Fibroblast of lung (primary cell): ENCODE data around the gene CXCL13. TPM values are rescaled to one million over a fixed set of nuclear protein-coding genes. Genes with fewer than 3 reads are reported as not detected.
A peak's percentile ranks its signal among the peaks of the same experiment; 100 is the strongest.

ENCODE experiments used
- DNase-seq, 2 donors: peaks; one replicate each; pipeline versions ENCODE4 v3.0.0 to v3.0.0-alpha.2; 2010; ENCODE audit warnings: low read depth in 2 of 2
- H2AFZ ChIP-seq: 2 replicates; pipeline ENCODE4 v1.5.1; 2012; ENCODE audit warnings: low read length, control low read depth, inconsistent platforms
- H3K27ac ChIP-seq: 2 replicates; pipeline ENCODE4 v1.5.1; 2011; ENCODE audit warnings: low read length, control low read depth; ENCODE audit not compliant: insufficient read depth
- H3K27me3 ChIP-seq: 2 replicates; pipeline ENCODE4 v1.5.1; 2011; ENCODE audit warnings: mild to moderate bottlenecking, low read length; ENCODE audit not compliant: control insufficient read depth, insufficient read depth
- H3K36me3 ChIP-seq: 2 replicates; pipeline ENCODE4 v1.5.1; 2011; ENCODE audit warnings: low read length; ENCODE audit not compliant: control insufficient read depth, insufficient read depth
- H3K4me1 ChIP-seq: 2 replicates; pipeline ENCODE4 v1.5.1; 2011; ENCODE audit warnings: low read length; ENCODE audit not compliant: control insufficient read depth, insufficient read depth; ENCODE audit errors: extremely low read depth
- H3K4me2 ChIP-seq: 2 replicates; pipeline ENCODE4 v1.5.1; 2011; ENCODE audit warnings: low read length, control low read depth; ENCODE audit not compliant: insufficient read depth; ENCODE audit errors: extremely low read depth
- H3K4me3 ChIP-seq, 4 experiments: fragments of 200-600 bp in 1 of 4; sonication (generic) in 1 of 4; replicated peaks in 1 of 4; 2 replicates each; pipeline ENCODE4 v1.5.1; 2011 to 2016; ENCODE audit warnings: low read length in 4 of 4, low read depth in 3 of 4, mild to moderate bottlenecking in 3 of 4, control low read depth in 2 of 4, inconsistent platforms in 1 of 4, mixed read lengths in 1 of 4; ENCODE audit not compliant: insufficient read depth in 1 of 4; ENCODE audit errors: control extremely low read depth in 1 of 4
- H3K79me2 ChIP-seq: 2 replicates; pipeline ENCODE4 v1.5.1; 2012; ENCODE audit warnings: mild to moderate bottlenecking, low read length, inconsistent platforms; ENCODE audit not compliant: control insufficient read depth, insufficient read depth
- H3K9ac ChIP-seq: 2 replicates; pipeline ENCODE4 v1.5.1; 2011; ENCODE audit warnings: mild to moderate bottlenecking, low read length, control low read depth; ENCODE audit not compliant: insufficient read depth
- H3K9me3 ChIP-seq: 2 replicates; pipeline ENCODE4 v1.5.1; 2012; ENCODE audit warnings: low read depth, low read length; ENCODE audit not compliant: control insufficient read depth, insufficient read depth
- H4K20me1 ChIP-seq: 2 replicates; pipeline ENCODE4 v1.5.1; 2011; ENCODE audit warnings: low read length; ENCODE audit not compliant: control insufficient read depth, insufficient read depth; ENCODE audit errors: extremely low read depth
- CTCF ChIP-seq, 2 donors: IDR thresholded peaks in 1 of 2; conservative IDR thresholded peaks in 1 of 2; 1 replicate in 1 of 2; 2 replicates in 1 of 2; pipeline ENCODE4 v1.5.1; 2011 to 2012; ENCODE audit warnings: low read length in 2 of 2, control low read depth in 1 of 2, inconsistent platforms in 1 of 2, low read depth in 1 of 2, mild to moderate bottlenecking in 1 of 2
- EZH2 ChIP-seq: IDR thresholded peaks from 2 replicates; pipeline ENCODE4 v1.5.1; 2012; ENCODE audit warnings: low read length, control low read depth, mild to moderate bottlenecking; ENCODE audit errors: missing control alignments
- polyA plus RNA-seq, 2 donors: library from polyadenylated mRNA; depleted of rRNA in 1 of 2; stranded (reverse) in 1 of 2; unstranded in 1 of 2; fragments of >200 nt; gene quantifications; 2 replicates each; pipeline ENCODE4 v1.2.1, GENCODE V29; 2011 to 2012; ENCODE audit warnings: missing spikeins in 1 of 2
- total RNA-seq: library from RNA; depleted of rRNA; stranded (reverse); fragments of >200 nt; gene quantifications from 2 replicates; pipeline ENCODE4 v1.2.1, GENCODE V29; 2014

The CXCL13 gene
- total and polyA plus RNA-seq, 2 donors (not counting 1 experiment from before 2014, with no cell fraction given): not detected

GRCh38 chr4:77576351-77576750 lies 29.3 kb upstream of the CXCL13 start:
- H3K27me3 ChIP-seq: no peaks in the 10 kb centered on the region
- peak in 1 of 2 donors; percentile 38 for DNase-seq
- H3K4me3 ChIP-seq: no peak overlapping the region
- no peak overlapping the region for H3K9ac ChIP-seq
- H3K79me2 ChIP-seq: no peaks in the 10 kb centered on the region
- no peak overlapping the region for H3K27ac ChIP-seq
- no peaks in the 10 kb centered on the region for H3K36me3 ChIP-seq
- H3K9me3 ChIP-seq: no peaks in the 10 kb centered on the region
- no peak overlapping the region for H2AFZ ChIP-seq
- TF ChIP-seq CTCF (conservative IDR thresholded peaks at IDR 0.05 in 1 of 2, IDR thresholded peaks at IDR 0.05 in 1 of 2; ENCODE audit: low read depth in 1 of 2, low read length in 2 of 2) (no peak), EZH2 (no peak)
- peaks cover 6% of the 10 kb centered on the region for H3K4me1 ChIP-seq
- no peaks in the 10 kb centered on the region for H4K20me1 ChIP-seq
- H3K4me2 ChIP-seq: no peak overlapping the region

GRCh38 chr4:77578145-77578544 lies 27.5 kb upstream of the CXCL13 start:
- no peak overlapping the region for H3K4me2 ChIP-seq
- DNase-seq: no peak
- H4K20me1 ChIP-seq: no peaks in the 10 kb centered on the region
- peaks cover 6% of the 10 kb centered on the region for H3K4me1 ChIP-seq
- no peaks in the 10 kb centered on the region for H3K9me3 ChIP-seq
- H2AFZ ChIP-seq: no peak overlapping the region
- no peak overlapping the region for H3K4me3 ChIP-seq
- no peaks in the 10 kb centered on the region for H3K36me3 ChIP-seq
- H3K9ac ChIP-seq: no peak overlapping the region
- H3K27me3 ChIP-seq: no peaks in the 10 kb centered on the region
- no peaks in the 10 kb centered on the region for H3K79me2 ChIP-seq
- H3K27ac ChIP-seq: no peak overlapping the region
- TF ChIP-seq EZH2: no peak

GRCh38 chr4:77579406-77580076 lies 26.1 kb upstream of the CXCL13 start:
- no peak overlapping the region for H3K9ac ChIP-seq
- TF ChIP-seq CTCF (conservative IDR thresholded peaks at IDR 0.05 in 1 of 2, IDR thresholded peaks at IDR 0.05 in 1 of 2; ENCODE audit: low read depth in 1 of 2, low read length in 2 of 2): no peak
- no peak for TF ChIP-seq EZH2
- no peak overlapping the region for H2AFZ ChIP-seq
- H3K27ac ChIP-seq: no peak overlapping the region
- no peaks in the 10 kb centered on the region for H4K20me1 ChIP-seq
- H3K79me2 ChIP-seq: no peaks in the 10 kb centered on the region
- no peak overlapping the region for H3K4me2 ChIP-seq
- peaks cover 6% of the 10 kb centered on the region for H3K4me1 ChIP-seq
- no peak overlapping the region for H3K4me3 ChIP-seq
- no peaks in the 10 kb centered on the region for H3K9me3 ChIP-seq
- peak; percentile 77 to 94 for DNase-seq
- H3K27me3 ChIP-seq: peaks cover 4% of the 10 kb centered on the region
- H3K36me3 ChIP-seq: no peaks in the 10 kb centered on the region
